Measurements from ENCODE around the gene LMNB1.
"Not testable (repeated sequence)": the region's sequence is repeated elsewhere in the genome, so short reads cannot be mapped to it uniquely, and the experiment has no call there.

Gene LMNB1

GRCh38 chr5:126780165-126780827 is 3.4 kb downstream of the LMNB1 start:
- Histone ChIP-seq H3K4me2 (peak overlapping the region; percentile 68), H4K20me1 (ENCODE audit: insufficient read depth) (peaks cover 50% of the 10 kb centered on the region), H3K27me3 (ENCODE audit: insufficient read depth, low read depth) (no peaks in the 10 kb centered on the region), H3K36me3 (ENCODE audit: insufficient read depth) (no peaks in the 10 kb centered on the region), H3K27ac (peak overlapping the region; percentile 99; the same call in 1 of the 2 replicates), H3K4me1 (ENCODE audit: low read depth, poor library complexity, severe bottlenecking) (peaks cover 46% of the 10 kb centered on the region), H3K79me2 (ENCODE audit: insufficient read depth, low read depth) (peaks cover 81% of the 10 kb centered on the region), H2AFZ (ENCODE audit: low read depth) (no peak overlapping the region), H3K4me3 (IDR thresholded peaks at IDR 0.05; ENCODE audit: insufficient read depth, low read depth, low read length) (no peak overlapping the region), H3K9ac (peak overlapping the region; percentile 99; the same call in 1 of the 2 replicates)
- TF ChIP-seq CTCF (conservative IDR thresholded peaks at IDR 0.05; ENCODE audit: low read depth, low read length) = peak; percentile 72

- H3K79me2 ChIP-seq (ENCODE audit: insufficient read depth, low read depth) = peaks cover 100% of the 10 kb centered on the region
- peaks cover 69% of the 10 kb centered on the region for H4K20me1 ChIP-seq (ENCODE audit: insufficient read depth)
- not testable (repeated sequence) for H3K27ac ChIP-seq; H3K27me3 ChIP-seq (ENCODE audit: insufficient read depth, low read depth); H3K4me3 ChIP-seq (IDR thresholded peaks at IDR 0.05; ENCODE audit: insufficient read depth, low read depth, low read length); H3K4me2 ChIP-seq; H3K36me3 ChIP-seq (ENCODE audit: insufficient read depth); H3K9ac ChIP-seq; H2AFZ ChIP-seq (ENCODE audit: low read depth)
- H3K4me1 ChIP-seq (ENCODE audit: low read depth, poor library complexity, severe bottlenecking) = peaks cover 81% of the 10 kb centered on the region
Observed at GRCh38 chr5:126788409-126788808, 11.5 kb downstream of the LMNB1 start.

- Histone ChIP-seq H3K27ac (peak overlapping the region; percentile 29; the same call in 1 of the 2 replicates), H3K27me3 (ENCODE audit: insufficient read depth, low read depth) (no peaks in the 10 kb centered on the region), H3K4me3 (IDR thresholded peaks at IDR 0.05; ENCODE audit: insufficient read depth, low read depth, low read length) (no peak overlapping the region), H3K36me3 (ENCODE audit: insufficient read depth) (no peaks in the 10 kb centered on the region), H3K4me1 (ENCODE audit: low read depth, poor library complexity, severe bottlenecking) (peaks cover 71% of the 10 kb centered on the region), H2AFZ (ENCODE audit: low read depth) (no peak overlapping the region), H3K9ac (no peak overlapping the region), H3K79me2 (ENCODE audit: insufficient read depth, low read depth) (peaks cover 100% of the 10 kb centered on the region), H4K20me1 (ENCODE audit: insufficient read depth) (peaks cover 75% of the 10 kb centered on the region), H3K4me2 (peak overlapping the region; percentile 46; the same call in 1 of the 2 replicates)
- TF ChIP-seq CTCF (conservative IDR thresholded peaks at IDR 0.05; ENCODE audit: low read depth, low read length) = no peak
Observed at GRCh38 chr5:126793097-126793496, 16.2 kb downstream of the LMNB1 start.

- peaks cover 76% of the 10 kb centered on the region for H4K20me1 ChIP-seq (ENCODE audit: insufficient read depth)
- not testable (repeated sequence) for H3K4me3 ChIP-seq (IDR thresholded peaks at IDR 0.05; ENCODE audit: insufficient read depth, low read depth, low read length); H3K9ac ChIP-seq; H3K27ac ChIP-seq; H3K36me3 ChIP-seq (ENCODE audit: insufficient read depth); H3K27me3 ChIP-seq (ENCODE audit: insufficient read depth, low read depth); H2AFZ ChIP-seq (ENCODE audit: low read depth)
- H3K4me2 ChIP-seq = peak overlapping the region; percentile 46; the same call in 1 of the 2 replicates
- peaks cover 67% of the 10 kb centered on the region for H3K4me1 ChIP-seq (ENCODE audit: low read depth, poor library complexity, severe bottlenecking)
- H3K79me2 ChIP-seq (ENCODE audit: insufficient read depth, low read depth) = peaks cover 100% of the 10 kb centered on the region
Observed at GRCh38 chr5:126793648-126794047, 16.7 kb downstream of the LMNB1 start.

- H3K4me1 ChIP-seq (ENCODE audit: low read depth, poor library complexity, severe bottlenecking) = peaks cover 63% of the 10 kb centered on the region
- H3K36me3 ChIP-seq (ENCODE audit: insufficient read depth) = no peaks in the 10 kb centered on the region
- no peak overlapping the region for H3K9ac ChIP-seq
- no peak overlapping the region for H3K4me3 ChIP-seq (IDR thresholded peaks at IDR 0.05; ENCODE audit: insufficient read depth, low read depth, low read length)
- H3K27me3 ChIP-seq (ENCODE audit: insufficient read depth, low read depth) = no peaks in the 10 kb centered on the region
- H3K27ac ChIP-seq = no peak overlapping the region; the same call in 1 of the 2 replicates
- no peak overlapping the region for H2AFZ ChIP-seq (ENCODE audit: low read depth)
- peaks cover 100% of the 10 kb centered on the region for H3K79me2 ChIP-seq (ENCODE audit: insufficient read depth, low read depth)
- H3K4me2 ChIP-seq = no peak overlapping the region; the same call in 1 of the 2 replicates
- peaks cover 80% of the 10 kb centered on the region for H4K20me1 ChIP-seq (ENCODE audit: insufficient read depth)
- no peak for TF ChIP-seq CTCF (conservative IDR thresholded peaks at IDR 0.05; ENCODE audit: low read depth, low read length)
Observed at GRCh38 chr5:126794157-126794828, 17.4 kb downstream of the LMNB1 start.
